IMR-90 (cell line): Measurements from ENCODE around the gene GPR183. TPM values are rescaled to one million over a fixed set of nuclear protein-coding genes. Genes with fewer than 3 reads are reported as not detected.

Experiments
- ATAC-seq: fragments of 200-7000 bp; cut with Tn5 transposase; 2 replicates; pipeline ENCODE4 v1.9.1; 2020; ENCODE audit warnings: low read depth, mild to moderate bottlenecking, moderate library complexity
- BruUV-seq: library from RNA; stranded (reverse); fragments of 400-500 nt; replicated peaks from 2 replicates; lab custom pipeline; 2021; lab: Mats Ljungman, UMichigan
- CTCF ChIA-PET: fragments of 300-600 bp; formaldehyde crosslinking; extraction: SDS; loops from one replicate; lab custom pipeline; 2021; ENCODE audit warnings: antibody characterized with exemption; lab: Yijun Ruan, JAX
- POLR2A ChIA-PET: fragments of 300-600 bp; sonication (Branson Sonifier 250); formaldehyde crosslinking; loops from one replicate; lab custom pipeline; 2022; ENCODE audit warnings: antibody characterized with exemption; ENCODE audit not compliant: unreplicated experiment; lab: Charles Lee
- DNase-seq: peaks from one replicate; pipeline ENCODE4 v3.0.0; 2013
- H2AFZ ChIP-seq: replicated peaks from 2 replicates; pipeline ENCODE3; 2013; ENCODE audit warnings: low read length, mild to moderate bottlenecking; ENCODE audit not compliant: poor library complexity
- H2AK5ac ChIP-seq: 2 replicates; pipeline ENCODE4 v1.6.1; 2013; ENCODE audit warnings: low read depth, low read length, inconsistent platforms
- H2AK9ac ChIP-seq: replicated peaks from 2 replicates; pipeline ENCODE3; 2013; ENCODE audit warnings: mild to moderate bottlenecking, low read depth, low read length, moderate library complexity; ENCODE audit not compliant: poor library complexity
- H2BK120ac ChIP-seq: 2 replicates; pipeline ENCODE4 v1.6.1; 2013; ENCODE audit warnings: low read depth, low read length, inconsistent platforms
- H2BK15ac ChIP-seq: 3 replicates; pipeline ENCODE4 v1.6.1; 2013; ENCODE audit warnings: low read depth, low read length, inconsistent platforms
- H2BK20ac ChIP-seq: 2 replicates; pipeline ENCODE4 v1.6.1; 2013; ENCODE audit warnings: low read depth, mild to moderate bottlenecking, inconsistent platforms, low read length, moderate library complexity
- H2BK5ac ChIP-seq: 2 replicates; pipeline ENCODE4 v1.6.1; 2013; ENCODE audit warnings: mild to moderate bottlenecking, low read depth, low read length, inconsistent platforms; ENCODE audit not compliant: poor library complexity, severe bottlenecking
- H3K14ac ChIP-seq: replicated peaks from 2 replicates; pipeline ENCODE4 v1.6.1; 2013; ENCODE audit warnings: low read depth, low read length, inconsistent platforms
- H3K18ac ChIP-seq: 2 replicates; pipeline ENCODE4 v1.6.1; 2013; ENCODE audit warnings: low read depth, low read length, control low read depth
- H3K23ac ChIP-seq: 2 replicates; pipeline ENCODE4 v1.6.1; 2013; ENCODE audit warnings: low read depth, low read length, inconsistent platforms
- H3K27ac ChIP-seq: 2 replicates; pipeline ENCODE4 v1.5.1; 2013; ENCODE audit warnings: mild to moderate bottlenecking, control low read depth, low read length; ENCODE audit not compliant: insufficient read depth
- H3K27me3 ChIP-seq: 2 replicates; pipeline ENCODE4 v1.6.1; 2013; ENCODE audit warnings: low read length; ENCODE audit not compliant: control insufficient read depth, insufficient read depth
- H3K36me3 ChIP-seq: 2 replicates; pipeline ENCODE4 v1.6.1; 2013; ENCODE audit warnings: low read length, mixed read lengths; ENCODE audit not compliant: control insufficient read depth, insufficient read depth
- H3K4ac ChIP-seq: 2 replicates; pipeline ENCODE4 v1.6.1; 2013; ENCODE audit warnings: low read depth, low read length, inconsistent platforms
- H3K4me1 ChIP-seq: 2 replicates; pipeline ENCODE4 v1.6.1; 2013; ENCODE audit warnings: low read length, mixed read lengths; ENCODE audit not compliant: control insufficient read depth, insufficient read depth
- H3K4me2 ChIP-seq: 2 replicates; pipeline ENCODE4 v1.6.1; 2013; ENCODE audit warnings: low read depth, mild to moderate bottlenecking, control low read depth, low read length, moderate library complexity
- H3K4me3 ChIP-seq: 2 replicates; pipeline ENCODE4 v1.5.1; 2013; ENCODE audit warnings: low read depth, mild to moderate bottlenecking, control low read depth, low read length, moderate library complexity; ENCODE audit not compliant: insufficient read depth
- H3K56ac ChIP-seq: 2 replicates; pipeline ENCODE4 v1.6.1; 2013; ENCODE audit warnings: low read length, inconsistent platforms; ENCODE audit not compliant: insufficient read depth; ENCODE audit errors: extremely low read depth
- H3K79me1 ChIP-seq, 2 experiments: 2 replicates each; pipeline ENCODE4 v1.6.1; 2013; ENCODE audit warnings: low read length in 2 of 2, inconsistent platforms in 1 of 2, low read depth in 1 of 2
- H3K9ac ChIP-seq: 2 replicates; pipeline ENCODE4 v1.6.1; 2013; ENCODE audit warnings: low read depth, low read length, control low read depth
- H3K9me1 ChIP-seq: 2 replicates; pipeline ENCODE4 v1.6.1; 2013; ENCODE audit warnings: low read length, inconsistent platforms; ENCODE audit not compliant: insufficient read depth
- H3K9me3 ChIP-seq: 2 replicates; pipeline ENCODE4 v1.6.1; 2013; ENCODE audit warnings: low read length; ENCODE audit not compliant: control insufficient read depth, insufficient read depth
- H4K20me1 ChIP-seq: 2 replicates; pipeline ENCODE4 v1.6.1; 2013; ENCODE audit warnings: low read length, inconsistent platforms; ENCODE audit not compliant: insufficient read depth
- H4K5ac ChIP-seq: 2 replicates; pipeline ENCODE4 v1.6.1; 2013; ENCODE audit warnings: mild to moderate bottlenecking, low read depth, low read length, control low read depth
- H4K8ac ChIP-seq, 2 experiments: 2 replicates each; pipeline ENCODE4 v1.6.1; 2013; ENCODE audit warnings: low read depth in 2 of 2, low read length in 2 of 2, control low read depth in 1 of 2, inconsistent platforms in 1 of 2
- H4K91ac ChIP-seq: 2 replicates; pipeline ENCODE4 v1.6.1; 2013; ENCODE audit warnings: low read depth, low read length, inconsistent platforms; ENCODE audit not compliant: insufficient read depth
- BHLHE40 ChIP-seq: fragments of 150-350 bp; IDR thresholded peaks from 2 replicates; pipeline ENCODE4 v1.6.1; 2016; ENCODE audit warnings: mild to moderate bottlenecking, low read depth, low read length
- CEBPB ChIP-seq: IDR thresholded peaks from 2 replicates; pipeline ENCODE4 v1.6.1; 2012; ENCODE audit warnings: low read depth, low read length, improper control_type of control experiment
- CHD1 ChIP-seq: IDR thresholded peaks from 2 replicates; pipeline ENCODE4 v1.6.1; 2012; ENCODE audit warnings: low read depth, low read length, improper control_type of control experiment
- MAZ ChIP-seq: IDR thresholded peaks from 2 replicates; pipeline ENCODE4 v1.6.1; 2012; ENCODE audit warnings: low read depth, mild to moderate bottlenecking, low read length, improper control_type of control experiment, moderate library complexity, borderline replicate concordance
- MXI1 ChIP-seq: IDR thresholded peaks from 2 replicates; pipeline ENCODE4 v1.6.1; 2012; ENCODE audit warnings: low read depth, mild to moderate bottlenecking, low read length, moderate library complexity, borderline replicate concordance
- NFE2L2 ChIP-seq: fragments of 150-350 bp; IDR thresholded peaks from 2 replicates; pipeline ENCODE4 v1.6.1; 2016; ENCODE audit warnings: low read depth, mild to moderate bottlenecking, low read length
- POLR2A ChIP-seq: IDR thresholded peaks from 2 replicates; pipeline ENCODE4 v1.6.1; 2012; ENCODE audit warnings: mild to moderate bottlenecking, low read depth, low read length
- RAD21 ChIP-seq: IDR thresholded peaks from 2 replicates; pipeline ENCODE4 v1.6.1; 2012; ENCODE audit warnings: low read length, improper control_type of control experiment
- RCOR1 ChIP-seq: IDR thresholded peaks from 2 replicates; pipeline ENCODE4 v1.6.1; 2012; ENCODE audit warnings: mild to moderate bottlenecking, low read length, improper control_type of control experiment; ENCODE audit not compliant: insufficient replicate concordance
- RFX5 ChIP-seq: IDR thresholded peaks from 2 replicates; pipeline ENCODE4 v1.8.0; 2012; ENCODE audit warnings: low read depth, mild to moderate bottlenecking, low read length, moderate library complexity
- SMC3 ChIP-seq: fragments of 150-350 bp; IDR thresholded peaks from 2 replicates; pipeline ENCODE4 v1.6.1; 2016; ENCODE audit warnings: low read depth, mild to moderate bottlenecking, antibody characterized with exemption, low read length, moderate library complexity
- WGBS, 2 experiments: methylation state at CpG; one replicate each; pipeline versions ENCODE4 v1.1.5 to v1.1.7; 2013; ENCODE audit warnings: missing lambda C conversion rate in 2 of 2; ENCODE audit not compliant: insufficient read length in 1 of 2; ENCODE audit errors: extremely low coverage in 2 of 2; 5-methylcytosine and 5-hydroxymethylcytosine counted together
- dilution Hi-C: fragments of 300-500 bp; cut with HindIII; formaldehyde crosslinking; loops from one replicate; pipeline ENCODE4 v1.14.3; 2018; ENCODE audit warnings: low sequenced_read_pairs; ENCODE audit not compliant: unreplicated experiment
- in situ Hi-C: fragments of 300-500 bp; cut with MboI; formaldehyde crosslinking; loops from 3 replicates; pipeline ENCODE4 v1.14.3; 2019; ENCODE audit warnings: low sequenced_read_pairs, inconsistent platforms, mixed read lengths
- intact Hi-C: fragments of 100-400 bp; cut with micrococcal nuclease; formaldehyde crosslinking; loops from 2 replicates; pipeline ENCODE4 v1.10.0; 2022
- polyA plus RNA-seq, 3 experiments: library from polyadenylated mRNA; depleted of rRNA; stranded (reverse); fragments of >200 nt; gene quantifications; 2 replicates each; pipeline ENCODE4 v1.2.3, GENCODE V29; 2012; ENCODE audit warnings: low replicate concordance in 1 of 3
- total RNA-seq: library from RNA; depleted of rRNA; stranded (reverse); fragments of >200 nt; gene quantifications from 2 replicates; pipeline ENCODE4 v1.2.3, GENCODE V29; 2012
- TF ChIP-seq, protein P1 (sequence below): fragments of 150-350 bp; IDR thresholded peaks from 2 replicates; pipeline ENCODE4 v1.6.1; 2016; ENCODE audit warnings: low read depth, mild to moderate bottlenecking, low read length, moderate library complexity, borderline replicate concordance
- TF ChIP-seq, protein P2 (sequence below): conservative IDR thresholded peaks from 2 replicates; pipeline ENCODE4 v1.5.1; 2012; ENCODE audit warnings: mild to moderate bottlenecking, low read depth, low read length, improper control_type of control experiment

The GPR183 gene
- total and polyA plus RNA-seq, 2 of the 4 experiments (the other 2 are of a cell fraction) = 0.18 to 0.31 TPM

DNA sequence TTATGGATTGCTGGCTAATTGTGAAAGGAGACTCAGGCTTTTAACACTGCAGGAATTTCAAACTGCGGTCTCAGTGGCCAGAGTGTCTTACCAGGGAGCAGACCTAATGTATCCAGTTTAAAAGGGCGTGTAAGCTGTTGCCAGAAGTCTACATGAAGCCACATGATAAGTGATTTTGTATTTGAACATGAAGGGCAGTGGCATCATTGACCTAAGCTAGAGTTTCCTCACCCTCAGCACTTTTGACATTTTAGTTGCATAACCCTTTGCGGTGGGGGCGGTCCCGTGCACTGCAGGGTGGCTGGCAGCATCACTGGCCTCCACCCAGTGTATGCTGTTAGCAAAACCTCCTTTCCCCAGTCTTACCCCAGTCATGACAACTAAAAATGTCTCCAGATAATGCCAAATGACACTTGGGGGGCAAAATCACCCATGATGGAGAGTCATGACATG is 25.4 kb downstream of the GPR183 start:
- no peak overlapping the region for H4K8ac ChIP-seq
- dilution Hi-C loops = no loop called here
- H2AK5ac ChIP-seq = no peak overlapping the region
- POLR2A ChIA-PET = no interaction called here
- CTCF ChIA-PET = interaction anchor here (0.9 kb wide), 1 partner anchor 12 kb away, joined by 4 read pairs; no protein-coding TSS in a partner anchor
- no peak overlapping the region for H2BK5ac ChIP-seq
- H2AK9ac ChIP-seq = no peak overlapping the region
- peaks cover 3 to 9% of the 10 kb centered on the region in 2 experiments; a peak in 2 of 4 replicates for H3K79me1 ChIP-seq
- no peak for TF ChIP-seq NFE2L2
- TF ChIP-seq MAZ = no peak
- no peak for TF ChIP-seq POLR2A
- TF ChIP-seq BHLHE40 = no peak
- no peak for TF ChIP-seq CHD1
- TF ChIP-seq RFX5 = no peak
- TF ChIP-seq RCOR1 = no peak
- no peak for TF ChIP-seq RAD21
- TF ChIP-seq MXI1 = no peak
- TF ChIP-seq CEBPB = no peak
- TF ChIP-seq, protein P1, sequence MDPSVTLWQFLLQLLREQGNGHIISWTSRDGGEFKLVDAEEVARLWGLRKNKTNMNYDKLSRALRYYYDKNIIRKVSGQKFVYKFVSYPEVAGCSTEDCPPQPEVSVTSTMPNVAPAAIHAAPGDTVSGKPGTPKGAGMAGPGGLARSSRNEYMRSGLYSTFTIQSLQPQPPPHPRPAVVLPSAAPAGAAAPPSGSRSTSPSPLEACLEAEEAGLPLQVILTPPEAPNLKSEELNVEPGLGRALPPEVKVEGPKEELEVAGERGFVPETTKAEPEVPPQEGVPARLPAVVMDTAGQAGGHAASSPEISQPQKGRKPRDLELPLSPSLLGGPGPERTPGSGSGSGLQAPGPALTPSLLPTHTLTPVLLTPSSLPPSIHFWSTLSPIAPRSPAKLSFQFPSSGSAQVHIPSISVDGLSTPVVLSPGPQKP = no peak
- TF ChIP-seq, protein P2, sequence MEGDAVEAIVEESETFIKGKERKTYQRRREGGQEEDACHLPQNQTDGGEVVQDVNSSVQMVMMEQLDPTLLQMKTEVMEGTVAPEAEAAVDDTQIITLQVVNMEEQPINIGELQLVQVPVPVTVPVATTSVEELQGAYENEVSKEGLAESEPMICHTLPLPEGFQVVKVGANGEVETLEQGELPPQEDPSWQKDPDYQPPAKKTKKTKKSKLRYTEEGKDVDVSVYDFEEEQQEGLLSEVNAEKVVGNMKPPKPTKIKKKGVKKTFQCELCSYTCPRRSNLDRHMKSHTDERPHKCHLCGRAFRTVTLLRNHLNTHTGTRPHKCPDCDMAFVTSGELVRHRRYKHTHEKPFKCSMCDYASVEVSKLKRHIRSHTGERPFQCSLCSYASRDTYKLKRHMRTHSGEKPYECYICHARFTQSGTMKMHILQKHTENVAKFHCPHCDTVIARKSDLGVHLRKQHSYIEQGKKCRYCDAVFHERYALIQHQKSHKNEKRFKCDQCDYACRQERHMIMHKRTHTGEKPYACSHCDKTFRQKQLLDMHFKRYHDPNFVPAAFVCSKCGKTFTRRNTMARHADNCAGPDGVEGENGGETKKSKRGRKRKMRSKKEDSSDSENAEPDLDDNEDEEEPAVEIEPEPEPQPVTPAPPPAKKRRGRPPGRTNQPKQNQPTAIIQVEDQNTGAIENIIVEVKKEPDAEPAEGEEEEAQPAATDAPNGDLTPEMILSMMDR = no peak
- TF ChIP-seq SMC3 = no peak
- no peak overlapping the region for H3K9ac ChIP-seq
- H2BK15ac ChIP-seq = no peak overlapping the region
- H3K23ac ChIP-seq = no peak overlapping the region
- no peak overlapping the region for H3K14ac ChIP-seq
- no peak overlapping the region for H3K4ac ChIP-seq
- peaks cover 6% of the 10 kb centered on the region; the same call in 1 of the 2 replicates for H3K4me1 ChIP-seq
- intact Hi-C loops = no loop called here
- H3K18ac ChIP-seq = no peak overlapping the region
- H3K36me3 ChIP-seq = no peaks in the 10 kb centered on the region; the same call in 1 of the 2 replicates
- H4K91ac ChIP-seq = no peak overlapping the region
- DNase-seq = no peak
- no peak overlapping the region for H4K5ac ChIP-seq
- no peak overlapping the region for H2BK120ac ChIP-seq
- WGBS, 2 experiments = no CpG with 5 or more reads among the region's 5 CpGs
- no peaks in the 10 kb centered on the region for H3K9me3 ChIP-seq
- H2AFZ ChIP-seq = no peak overlapping the region
- H3K4me3 ChIP-seq = no peak overlapping the region
- H3K4me2 ChIP-seq = no peak overlapping the region
- H3K27me3 ChIP-seq = no peaks in the 10 kb centered on the region
- no TSS peak for BruUV-seq
- in situ Hi-C loops = no loop called here
- no peaks in the 10 kb centered on the region for H4K20me1 ChIP-seq
- no peak overlapping the region for H3K56ac ChIP-seq
- no peaks in the 10 kb centered on the region for H3K9me1 ChIP-seq
- no peak for ATAC-seq
- no peak overlapping the region for H3K27ac ChIP-seq
- no peak overlapping the region for H2BK20ac ChIP-seq
